ENCODE data around the gene NACC2.
A peak's percentile ranks its signal among the peaks of the same experiment; 100 is the strongest.

NACC2 gene

GRCh38 chr9:135983208-135984071 lies 111.6 kb downstream of the NACC2 start:
- Mint-ChIP-seq H3K9me3 (no peaks in the 10 kb centered on the region), H3K4me1 (peaks cover 21% of the 10 kb centered on the region), H3K27me3 (no peaks in the 10 kb centered on the region), H3K4me3 (no peak overlapping the region), H3K27ac (peak overlapping the region in 1 of 2 donors; percentile 27)
- DNase-seq (no peak), ATAC-seq (no peak)

GRCh38 chr9:135982499-135983207 lies 112.4 kb downstream of the NACC2 start:
- ATAC-seq: no peak
- Mint-ChIP-seq H3K27ac (no peak overlapping the region), H3K4me3 (no peak overlapping the region), H3K9me3 (no peaks in the 10 kb centered on the region), H3K27me3 (no peaks in the 10 kb centered on the region), H3K4me1 (peaks cover 22% of the 10 kb centered on the region)
- no peak for DNase-seq

GRCh38 chr9:135980926-135981630 lies 114.0 kb downstream of the NACC2 start:
- no peaks in the 10 kb centered on the region for H3K27me3 Mint-ChIP-seq
- ATAC-seq: no peak
- no peak overlapping the region for H3K4me3 Mint-ChIP-seq
- DNase-seq: no peak
- peaks cover 29% of the 10 kb centered on the region for H3K4me1 Mint-ChIP-seq
- H3K9me3 Mint-ChIP-seq: no peaks in the 10 kb centered on the region
- no peak overlapping the region for H3K27ac Mint-ChIP-seq

GRCh38 chr9:135979547-135980166 lies 115.4 kb downstream of the NACC2 start:
- no peak for DNase-seq
- no peaks in the 10 kb centered on the region for H3K9me3 Mint-ChIP-seq
- H3K4me3 Mint-ChIP-seq: no peak overlapping the region
- peaks cover 29% of the 10 kb centered on the region for H3K4me1 Mint-ChIP-seq
- no peaks in the 10 kb centered on the region for H3K27me3 Mint-ChIP-seq
- H3K27ac Mint-ChIP-seq: no peak overlapping the region
- ATAC-seq: no peak

GRCh38 chr9:135978642-135979546 lies 116.2 kb downstream of the NACC2 start:
- peaks cover 32% of the 10 kb centered on the region for H3K4me1 Mint-ChIP-seq
- peak; percentile 20 to 57 for DNase-seq
- peak overlapping the region in 1 of 2 donors; percentile 6 for H3K4me3 Mint-ChIP-seq
- no peaks in the 10 kb centered on the region for H3K9me3 Mint-ChIP-seq
- no peak overlapping the region for H3K27ac Mint-ChIP-seq
- no peaks in the 10 kb centered on the region for H3K27me3 Mint-ChIP-seq
- peak; percentile 84 for ATAC-seq

GRCh38 chr9:135976944-135977343 lies 118.1 kb downstream of the NACC2 start:
- DNase-seq (no peak), ATAC-seq (no peak)
- H3K4me1 Mint-ChIP-seq: peaks cover 36% of the 10 kb centered on the region
- H3K4me3 Mint-ChIP-seq: no peak overlapping the region
- no peaks in the 10 kb centered on the region for H3K9me3 Mint-ChIP-seq
- no peak overlapping the region for H3K27ac Mint-ChIP-seq
- no peaks in the 10 kb centered on the region for H3K27me3 Mint-ChIP-seq

GRCh38 chr9:135976531-135976930 lies 118.6 kb downstream of the NACC2 start:
- Mint-ChIP-seq H3K4me3 (no peak overlapping the region), H3K9me3 (no peaks in the 10 kb centered on the region), H3K27ac (no peak overlapping the region), H3K4me1 (peaks cover 36% of the 10 kb centered on the region), H3K27me3 (no peaks in the 10 kb centered on the region)
- no peak for ATAC-seq
- no peak for DNase-seq

GRCh38 chr9:135975834-135976233 lies 119.3 kb downstream of the NACC2 start:
- Mint-ChIP-seq H3K9me3 (no peaks in the 10 kb centered on the region), H3K4me3 (no peak overlapping the region), H3K4me1 (peaks cover 36% of the 10 kb centered on the region), H3K27ac (no peak overlapping the region), H3K27me3 (no peaks in the 10 kb centered on the region)
- DNase-seq: no peak
- ATAC-seq: no peak

- Mint-ChIP-seq H3K4me3 (no peak overlapping the region), H3K27ac (no peak overlapping the region), H3K27me3 (no peaks in the 10 kb centered on the region), H3K4me1 (peaks cover 22% of the 10 kb centered on the region), H3K9me3 (no peaks in the 10 kb centered on the region)
- ATAC-seq (no peak), DNase-seq (no peak)
Observed at GRCh38 chr9:135974220-135974573, 120.9 kb downstream of the NACC2 start.

GRCh38 chr9:135973277-135974219 lies 121.5 kb downstream of the NACC2 start:
- peak; percentile 39 for ATAC-seq
- H3K4me3 Mint-ChIP-seq: no peak overlapping the region
- H3K27ac Mint-ChIP-seq: no peak overlapping the region
- H3K9me3 Mint-ChIP-seq: no peaks in the 10 kb centered on the region
- DNase-seq: no peak
- no peaks in the 10 kb centered on the region for H3K27me3 Mint-ChIP-seq
- H3K4me1 Mint-ChIP-seq: peaks cover 16% of the 10 kb centered on the region

GRCh38 chr9:135971892-135972291 lies 123.2 kb downstream of the NACC2 start:
- Mint-ChIP-seq H3K27me3 (peaks cover 7% of the 10 kb centered on the region), H3K4me3 (no peak overlapping the region), H3K9me3 (no peaks in the 10 kb centered on the region), H3K4me1 (peaks cover 23% of the 10 kb centered on the region), H3K27ac (peak overlapping the region in 1 of 2 donors; percentile 27)
- peak in 1 of 2 donors; percentile 25 for DNase-seq
- ATAC-seq: no peak

- Mint-ChIP-seq H3K4me3 (no peak overlapping the region), H3K27me3 (peaks cover 7% of the 10 kb centered on the region)
Observed at GRCh38 chr9:135971111-135971766, 123.8 kb downstream of the NACC2 start.

GRCh38 chr9:135970128-135970815 lies 124.8 kb downstream of the NACC2 start:
- peak overlapping the region in 1 of 2 donors; percentile 64 for H3K27ac Mint-ChIP-seq
- DNase-seq (no peak), ATAC-seq (no peak)
- peaks cover 7% of the 10 kb centered on the region for H3K27me3 Mint-ChIP-seq
- H3K9me3 Mint-ChIP-seq: no peaks in the 10 kb centered on the region
- no peak overlapping the region for H3K4me3 Mint-ChIP-seq
- peaks cover 17% of the 10 kb centered on the region for H3K4me1 Mint-ChIP-seq

More at GRCh38 chr9:135971111-135971766, 123.8 kb downstream of the NACC2 start:
- Mint-ChIP-seq H3K4me1 (peaks cover 17% of the 10 kb centered on the region), H3K9me3 (no peaks in the 10 kb centered on the region), H3K27ac (no peak overlapping the region)
- ATAC-seq (no peak), DNase-seq (no peak)
